ENCODE data around the gene CASP3. TPM values are rescaled to one million over a fixed set of nuclear protein-coding genes. Genes with fewer than 3 reads are reported as not detected.

Gene CASP3
- total RNA-seq, 3 donors from 2014 or later: 29.7 to 48.6 (median 37.8) TPM

GRCh38 chr4:184689681-184690080, 40.4 kb upstream of the CASP3 start:
- Histone ChIP-seq H3K9me3 (no peaks in the 10 kb centered on the region), H3K4me1 (ENCODE audit: low read depth) (no peaks in the 10 kb centered on the region), H3K4me3 (no peak overlapping the region), H3K36me3 (ENCODE audit: low read depth) (no peaks in the 10 kb centered on the region)
- DNase-seq (no peak), ATAC-seq (no peak)
- TF ChIP-seq CTCF (IDR thresholded peaks at IDR 0.05): no peak
- intact Hi-C loops (cut with DNase I, micrococcal nuclease): no loop called here

DNA sequence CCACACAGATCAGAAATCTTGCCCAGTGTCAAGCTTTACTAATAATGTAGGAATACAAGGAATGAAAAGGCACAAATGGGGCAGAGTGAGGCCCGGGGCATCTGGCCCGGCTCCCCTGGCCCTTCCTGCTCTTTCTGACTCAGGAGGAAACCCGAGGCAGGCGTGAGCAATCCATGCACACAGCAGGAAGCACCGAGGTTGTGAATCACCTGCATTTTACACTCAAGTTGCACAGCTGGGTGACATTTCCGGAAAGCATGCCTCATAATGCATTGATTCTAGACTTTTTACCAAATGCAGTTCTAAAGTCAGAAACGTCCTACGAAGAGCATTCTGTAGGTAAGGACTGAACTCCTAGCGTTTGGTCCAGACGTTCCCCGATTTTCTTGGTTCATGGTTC, 39.2 kb upstream of the CASP3 start:
- no peaks in the 10 kb centered on the region for H3K36me3 ChIP-seq (ENCODE audit: low read depth)
- H3K9me3 ChIP-seq: no peaks in the 10 kb centered on the region
- no peak for DNase-seq
- H3K4me3 ChIP-seq: no peak overlapping the region
- intact Hi-C loops (cut with DNase I, micrococcal nuclease): no loop called here
- no peak for TF ChIP-seq CTCF (IDR thresholded peaks at IDR 0.05)
- peak; percentile 69 for ATAC-seq
- no peaks in the 10 kb centered on the region for H3K4me1 ChIP-seq (ENCODE audit: low read depth)

GRCh38 chr4:184688005-184688404, 38.8 kb upstream of the CASP3 start:
- DNase-seq (no peak), ATAC-seq (no peak)
- Histone ChIP-seq H3K36me3 (ENCODE audit: low read depth) (no peaks in the 10 kb centered on the region), H3K4me1 (ENCODE audit: low read depth) (no peaks in the 10 kb centered on the region), H3K4me3 (no peak overlapping the region), H3K9me3 (no peaks in the 10 kb centered on the region)
- intact Hi-C loops (cut with DNase I, micrococcal nuclease): no loop called here
- no peak for TF ChIP-seq CTCF (IDR thresholded peaks at IDR 0.05)

DNA sequence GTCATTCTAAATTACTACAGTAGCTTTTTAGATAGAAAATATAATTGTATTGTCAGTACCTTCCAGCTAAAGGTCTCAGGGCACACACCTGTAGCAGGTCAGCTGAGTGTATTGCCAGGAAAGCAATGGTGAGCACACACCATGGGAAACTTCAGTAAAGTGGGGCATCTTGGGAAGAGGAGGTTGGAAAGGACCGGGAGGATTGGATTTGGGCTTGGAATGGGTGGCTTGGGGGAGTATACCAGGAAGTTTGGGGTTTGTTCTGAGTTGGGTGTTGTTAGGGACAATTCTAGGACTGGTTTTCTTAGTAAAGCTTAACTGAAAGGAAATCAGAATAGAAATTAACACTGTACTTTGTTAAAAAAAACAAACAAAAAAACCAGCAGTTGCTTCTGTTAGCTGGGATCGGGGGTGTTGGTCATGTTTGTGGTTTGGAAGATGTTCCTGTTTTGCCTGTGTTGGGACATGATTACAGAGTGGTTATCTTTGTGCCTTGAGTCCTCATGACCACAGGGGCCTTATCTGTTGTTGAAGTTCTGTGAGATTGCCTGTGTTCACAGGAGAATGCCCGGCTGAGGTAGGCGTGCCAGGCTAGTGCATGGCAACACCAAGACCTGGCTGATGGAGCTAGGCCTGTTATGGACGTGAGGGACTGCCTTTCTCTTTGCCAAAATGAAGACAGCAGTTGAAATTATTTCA, 35.4 kb upstream of the CASP3 start:
- Histone ChIP-seq H3K36me3 (ENCODE audit: low read depth) (no peaks in the 10 kb centered on the region), H3K4me3 (no peak overlapping the region), H3K9me3 (no peaks in the 10 kb centered on the region), H3K4me1 (ENCODE audit: low read depth) (peaks cover 6% of the 10 kb centered on the region)
- TF ChIP-seq CTCF (IDR thresholded peaks at IDR 0.05): no peak
- DNase-seq (no peak), ATAC-seq (peak; percentile 33)
- intact Hi-C loops (cut with DNase I, micrococcal nuclease): no loop called here

GRCh38 chr4:184681916-184682315, 32.7 kb upstream of the CASP3 start:
- DNase-seq (no peak), ATAC-seq (no peak)
- Histone ChIP-seq H3K9me3 (no peaks in the 10 kb centered on the region), H3K36me3 (ENCODE audit: low read depth) (no peaks in the 10 kb centered on the region), H3K4me3 (no peak overlapping the region), H3K4me1 (ENCODE audit: low read depth) (peaks cover 6% of the 10 kb centered on the region)
- TF ChIP-seq CTCF (IDR thresholded peaks at IDR 0.05): no peak
- intact Hi-C loops (cut with DNase I, micrococcal nuclease): no loop called here

- no peak overlapping the region for H3K4me3 ChIP-seq
- no peaks in the 10 kb centered on the region for H3K36me3 ChIP-seq (ENCODE audit: low read depth)
- ATAC-seq (peak; percentile 99), DNase-seq (peak in 1 of 3 donors; percentile 80)
- intact Hi-C loops (cut with DNase I, micrococcal nuclease): no loop called here
- H3K9me3 ChIP-seq: no peaks in the 10 kb centered on the region
- peaks cover 6% of the 10 kb centered on the region for H3K4me1 ChIP-seq (ENCODE audit: low read depth)
- TF ChIP-seq CTCF (IDR thresholded peaks at IDR 0.05): no peak
Observed at GRCh38 chr4:184680698-184681097, 31.5 kb upstream of the CASP3 start.

Measured in mucosa of descending colon (tissue), 3 donors.